A549 (cell line): ENCODE measurements around the gene CEACAM16.

Experiments used
- SMC3 ChIP-seq: fragments of >200 bp; sonication (Bioruptor Twin); formaldehyde crosslinking; IDR thresholded peaks from 3 replicates; pipeline ENCODE4 v1.6.1; 2018; ENCODE audit warnings: inconsistent platforms
- ZFP36 ChIP-seq: fragments of 450-650 bp; IDR thresholded peaks from 2 replicates; pipeline ENCODE4 v1.6.1; 2014; ENCODE audit warnings: borderline replicate concordance; ENCODE audit not compliant: partially characterized antibody
- TF ChIP-seq, protein P1 (sequence below): fragments of >200 bp; sonication (Bioruptor Twin); formaldehyde crosslinking; IDR thresholded peaks from 3 replicates; pipeline ENCODE4 v1.5.1; 2016
- TF ChIP-seq, protein P2 (sequence below): fragments of 200-600 bp; sonication (generic); IDR thresholded peaks from 2 replicates; pipeline ENCODE4 v1.6.1; 2016; ENCODE audit warnings: antibody characterized with exemption, mild to moderate bottlenecking, moderate library complexity

DNA sequence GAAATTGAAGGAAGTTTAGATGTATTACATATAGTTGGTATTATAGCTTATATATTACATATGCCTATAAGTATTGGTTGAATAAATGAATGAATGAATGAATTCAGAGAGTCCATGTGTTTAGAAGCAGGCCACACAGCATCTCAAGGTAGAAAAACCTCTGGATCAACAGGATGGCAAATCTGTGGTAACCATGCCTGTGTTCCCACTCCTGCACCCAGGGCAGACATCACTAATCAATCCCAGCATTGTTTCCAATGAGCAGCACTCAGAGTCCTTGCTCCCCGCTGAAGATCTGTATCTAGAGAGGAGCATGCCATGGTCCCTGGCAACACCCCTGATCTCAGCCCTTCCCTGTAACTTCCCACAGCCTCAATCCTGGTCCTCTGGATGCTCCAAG, 26.7 kb upstream of the CEACAM16 start:
- TF ChIP-seq SMC3: no peak
- TF ChIP-seq ZFP36: no peak
- TF ChIP-seq, protein P1, sequence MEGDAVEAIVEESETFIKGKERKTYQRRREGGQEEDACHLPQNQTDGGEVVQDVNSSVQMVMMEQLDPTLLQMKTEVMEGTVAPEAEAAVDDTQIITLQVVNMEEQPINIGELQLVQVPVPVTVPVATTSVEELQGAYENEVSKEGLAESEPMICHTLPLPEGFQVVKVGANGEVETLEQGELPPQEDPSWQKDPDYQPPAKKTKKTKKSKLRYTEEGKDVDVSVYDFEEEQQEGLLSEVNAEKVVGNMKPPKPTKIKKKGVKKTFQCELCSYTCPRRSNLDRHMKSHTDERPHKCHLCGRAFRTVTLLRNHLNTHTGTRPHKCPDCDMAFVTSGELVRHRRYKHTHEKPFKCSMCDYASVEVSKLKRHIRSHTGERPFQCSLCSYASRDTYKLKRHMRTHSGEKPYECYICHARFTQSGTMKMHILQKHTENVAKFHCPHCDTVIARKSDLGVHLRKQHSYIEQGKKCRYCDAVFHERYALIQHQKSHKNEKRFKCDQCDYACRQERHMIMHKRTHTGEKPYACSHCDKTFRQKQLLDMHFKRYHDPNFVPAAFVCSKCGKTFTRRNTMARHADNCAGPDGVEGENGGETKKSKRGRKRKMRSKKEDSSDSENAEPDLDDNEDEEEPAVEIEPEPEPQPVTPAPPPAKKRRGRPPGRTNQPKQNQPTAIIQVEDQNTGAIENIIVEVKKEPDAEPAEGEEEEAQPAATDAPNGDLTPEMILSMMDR: no peak
- TF ChIP-seq, protein P2, sequence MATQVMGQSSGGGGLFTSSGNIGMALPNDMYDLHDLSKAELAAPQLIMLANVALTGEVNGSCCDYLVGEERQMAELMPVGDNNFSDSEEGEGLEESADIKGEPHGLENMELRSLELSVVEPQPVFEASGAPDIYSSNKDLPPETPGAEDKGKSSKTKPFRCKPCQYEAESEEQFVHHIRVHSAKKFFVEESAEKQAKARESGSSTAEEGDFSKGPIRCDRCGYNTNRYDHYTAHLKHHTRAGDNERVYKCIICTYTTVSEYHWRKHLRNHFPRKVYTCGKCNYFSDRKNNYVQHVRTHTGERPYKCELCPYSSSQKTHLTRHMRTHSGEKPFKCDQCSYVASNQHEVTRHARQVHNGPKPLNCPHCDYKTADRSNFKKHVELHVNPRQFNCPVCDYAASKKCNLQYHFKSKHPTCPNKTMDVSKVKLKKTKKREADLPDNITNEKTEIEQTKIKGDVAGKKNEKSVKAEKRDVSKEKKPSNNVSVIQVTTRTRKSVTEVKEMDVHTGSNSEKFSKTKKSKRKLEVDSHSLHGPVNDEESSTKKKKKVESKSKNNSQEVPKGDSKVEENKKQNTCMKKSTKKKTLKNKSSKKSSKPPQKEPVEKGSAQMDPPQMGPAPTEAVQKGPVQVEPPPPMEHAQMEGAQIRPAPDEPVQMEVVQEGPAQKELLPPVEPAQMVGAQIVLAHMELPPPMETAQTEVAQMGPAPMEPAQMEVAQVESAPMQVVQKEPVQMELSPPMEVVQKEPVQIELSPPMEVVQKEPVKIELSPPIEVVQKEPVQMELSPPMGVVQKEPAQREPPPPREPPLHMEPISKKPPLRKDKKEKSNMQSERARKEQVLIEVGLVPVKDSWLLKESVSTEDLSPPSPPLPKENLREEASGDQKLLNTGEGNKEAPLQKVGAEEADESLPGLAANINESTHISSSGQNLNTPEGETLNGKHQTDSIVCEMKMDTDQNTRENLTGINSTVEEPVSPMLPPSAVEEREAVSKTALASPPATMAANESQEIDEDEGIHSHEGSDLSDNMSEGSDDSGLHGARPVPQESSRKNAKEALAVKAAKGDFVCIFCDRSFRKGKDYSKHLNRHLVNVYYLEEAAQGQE: no peak
